Fibroblast of skin of right quadriceps (primary cell): ENCODE data around the gene TRIM34.
"Not testable (repeated sequence)": the region's sequence is repeated elsewhere in the genome, so short reads cannot be mapped to it uniquely, and the experiment has no call there.

Experiments
- DNase-seq: peaks from one replicate; pipeline ENCODE4 v3.0.0-alpha.2; 2013

The TRIM34 gene

DNA sequence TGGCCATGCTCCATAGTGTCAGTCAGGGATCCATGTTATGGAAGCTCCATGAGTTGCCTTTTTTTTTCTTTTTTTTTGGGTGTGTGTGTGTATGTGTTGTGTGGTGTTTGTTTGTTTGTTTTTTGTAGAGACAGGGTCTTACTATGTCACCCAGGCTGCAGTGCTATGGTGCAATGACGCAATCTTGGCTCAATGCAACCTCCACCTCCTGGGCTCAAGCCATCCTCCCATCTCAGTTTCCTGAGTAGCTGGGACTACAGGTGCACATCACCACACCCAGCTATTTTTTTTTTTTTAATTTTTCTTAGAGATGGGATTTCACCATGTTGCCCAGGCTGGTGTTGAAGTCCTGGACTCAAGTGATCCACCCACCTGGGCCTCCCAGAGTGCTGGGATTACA, 63.7 kb downstream of the TRIM34 start:
- DNase-seq, result no peak

DNA sequence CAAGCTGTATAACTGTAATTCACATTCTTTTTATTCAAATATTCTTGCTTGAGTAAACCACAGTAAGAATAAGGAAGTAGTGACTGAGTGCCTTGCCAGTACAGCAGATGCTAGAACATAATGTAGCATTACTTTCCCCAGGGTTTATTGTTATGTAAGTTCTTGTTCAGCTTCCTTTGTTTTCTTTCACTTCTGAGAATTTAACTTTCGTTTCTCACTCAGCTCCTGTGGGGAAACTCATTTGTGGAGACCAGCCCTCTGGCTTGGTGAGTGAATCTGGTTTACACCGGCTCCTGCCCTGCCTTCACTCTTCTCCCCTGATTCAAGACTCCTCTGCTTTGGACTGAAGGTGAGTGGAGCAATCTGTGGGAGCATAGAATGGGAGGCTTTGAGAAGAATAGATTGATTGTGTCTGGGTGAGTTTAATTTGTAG, 64.8 kb downstream of the TRIM34 start, which contains the start of gene TRIM22:
Gene TRIM22, plus strand, starts transcription at position 240 of the 433 bp plus-strand sequence. CDS start 6,443 bp downstream, outside the sequence.
- peak; percentile 61 for DNase-seq

DNA sequence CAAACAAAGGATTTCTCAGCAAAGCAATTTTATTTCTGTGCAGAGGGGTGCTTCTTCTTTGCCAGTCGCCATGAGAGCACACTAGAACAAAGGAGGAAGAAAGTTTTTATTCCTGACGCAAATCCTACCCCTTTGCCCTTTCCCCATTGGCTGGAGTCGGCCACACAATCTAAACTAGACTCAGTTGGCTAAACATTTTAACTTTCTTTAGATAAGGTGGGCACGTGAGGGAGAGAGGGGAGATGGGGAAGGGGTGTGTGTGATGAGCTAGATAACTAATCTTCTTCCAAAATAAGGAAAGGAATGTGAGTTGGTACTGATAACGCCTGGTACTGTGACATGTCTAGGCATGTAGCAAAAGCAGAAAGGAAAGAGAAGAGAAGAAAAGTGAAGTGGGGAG, 65.4 kb downstream of the TRIM34 start:
- no peak for DNase-seq

DNA sequence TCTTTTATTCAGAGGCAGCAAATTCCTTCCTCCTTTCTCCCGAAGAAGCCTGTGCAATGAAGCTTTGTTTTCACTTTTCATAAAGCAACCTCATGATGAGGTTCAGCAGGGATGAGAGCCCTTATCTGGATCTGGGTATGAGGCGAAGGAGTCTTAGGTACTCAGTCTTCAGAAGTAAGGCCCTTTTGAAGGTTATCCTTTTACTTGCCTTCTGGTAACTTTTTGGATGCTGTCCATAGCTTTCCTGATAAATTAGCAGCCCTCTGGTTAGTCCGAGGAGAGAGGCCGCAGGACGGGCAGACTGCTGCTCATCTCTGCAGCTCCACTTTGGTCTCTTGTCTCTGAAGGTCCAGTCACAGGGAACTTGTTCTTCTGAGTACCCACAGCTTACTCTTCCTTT, 65.9 kb downstream of the TRIM34 start:
- DNase-seq, result no peak

- not testable (repeated sequence) for DNase-seq
These were observed 66.6 kb downstream of the TRIM34 start for GRCh38 chr11:5691238-5691963.

GRCh38 chr11:5691964-5692361, 67.2 kb downstream of the TRIM34 start:
- DNase-seq, result no peak
